Astrocyte (in vitro differentiated cells and primary cell): Measurements from ENCODE around the gene LAMA1.

Source experiments
- EZH2 ChIP-seq: IDR thresholded peaks from 2 replicates; pipeline ENCODE4 v1.6.1; 2012; ENCODE audit warnings: mild to moderate bottlenecking, low read length, inconsistent platforms; ENCODE audit not compliant: insufficient read depth
- TF ChIP-seq, protein P1 (sequence below): IDR thresholded peaks from 2 replicates; pipeline ENCODE4 v1.5.1; 2011; ENCODE audit warnings: low read depth, mild to moderate bottlenecking, inconsistent platforms, low read length, moderate library complexity; ENCODE audit not compliant: insufficient read depth

DNA sequence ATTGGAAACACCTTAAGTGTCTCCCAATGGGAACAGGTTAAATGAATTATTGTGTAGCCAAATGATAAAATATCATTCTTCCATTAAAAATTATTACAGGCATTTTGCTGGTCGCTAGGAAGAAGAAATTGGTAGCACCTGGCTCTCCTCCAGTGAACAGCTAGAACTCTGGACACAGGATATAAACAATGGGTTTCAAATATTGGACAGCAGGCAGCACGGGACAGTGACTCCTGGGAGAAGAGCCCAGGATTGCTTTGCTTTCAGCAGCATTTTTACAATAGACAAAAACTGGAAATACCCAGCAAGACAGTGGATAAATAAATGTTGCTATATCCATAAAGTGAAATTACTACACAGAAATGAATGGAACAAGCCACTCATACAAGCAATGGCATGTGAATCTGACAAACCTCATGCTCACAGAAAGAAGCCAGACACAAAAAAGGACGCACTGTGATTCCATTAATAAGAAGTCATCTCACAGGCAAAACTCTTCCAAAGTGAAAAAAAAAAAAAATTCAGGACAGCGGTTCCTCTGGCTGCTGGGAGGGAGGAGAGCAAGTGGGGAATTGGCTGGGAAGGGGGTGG lies 50.5 kb downstream of the LAMA1 start:
- TF ChIP-seq, protein P1, sequence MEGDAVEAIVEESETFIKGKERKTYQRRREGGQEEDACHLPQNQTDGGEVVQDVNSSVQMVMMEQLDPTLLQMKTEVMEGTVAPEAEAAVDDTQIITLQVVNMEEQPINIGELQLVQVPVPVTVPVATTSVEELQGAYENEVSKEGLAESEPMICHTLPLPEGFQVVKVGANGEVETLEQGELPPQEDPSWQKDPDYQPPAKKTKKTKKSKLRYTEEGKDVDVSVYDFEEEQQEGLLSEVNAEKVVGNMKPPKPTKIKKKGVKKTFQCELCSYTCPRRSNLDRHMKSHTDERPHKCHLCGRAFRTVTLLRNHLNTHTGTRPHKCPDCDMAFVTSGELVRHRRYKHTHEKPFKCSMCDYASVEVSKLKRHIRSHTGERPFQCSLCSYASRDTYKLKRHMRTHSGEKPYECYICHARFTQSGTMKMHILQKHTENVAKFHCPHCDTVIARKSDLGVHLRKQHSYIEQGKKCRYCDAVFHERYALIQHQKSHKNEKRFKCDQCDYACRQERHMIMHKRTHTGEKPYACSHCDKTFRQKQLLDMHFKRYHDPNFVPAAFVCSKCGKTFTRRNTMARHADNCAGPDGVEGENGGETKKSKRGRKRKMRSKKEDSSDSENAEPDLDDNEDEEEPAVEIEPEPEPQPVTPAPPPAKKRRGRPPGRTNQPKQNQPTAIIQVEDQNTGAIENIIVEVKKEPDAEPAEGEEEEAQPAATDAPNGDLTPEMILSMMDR, result no peak
- TF ChIP-seq EZH2, result no peak
